HG03575 (cell line): ENCODE results near the gene RBM15B.

Experiments
- ATAC-seq: cut with Tn5 transposase; IDR thresholded peaks from one replicate; pipeline ENCODE4 v1.9.1; 2021; ENCODE audit not compliant: unreplicated experiment, insufficient number of reproducible peaks, low FRiP score; ENCODE audit errors: extremely low read depth

The RBM15B gene

GRCh38 chr3:51389423-51390183 lies 1.5 kb upstream of the RBM15B start:
- no peak for ATAC-seq

- peak; percentile 4 for ATAC-seq
These were observed 625 bp upstream of the RBM15B start for GRCh38 chr3:51390246-51391074.

- ATAC-seq: no peak
These were observed 675 bp downstream of the RBM15B start for GRCh38 chr3:51391566-51392354.

GRCh38 chr3:51392355-51393133 lies 1.5 kb downstream of the RBM15B start:
- ATAC-seq: no peak

- ATAC-seq: no peak
These were observed 2.0 kb downstream of the RBM15B start for GRCh38 chr3:51393134-51393495.

GRCh38 chr3:51393564-51393963 lies 2.5 kb downstream of the RBM15B start:
- ATAC-seq: no peak

- ATAC-seq: no peak
These were observed 3.5 kb downstream of the RBM15B start for GRCh38 chr3:51394541-51394940.

- ATAC-seq: no peak
These were observed 4.6 kb downstream of the RBM15B start for GRCh38 chr3:51395493-51396213.

- ATAC-seq: no peak
These were observed 5.3 kb downstream of the RBM15B start for GRCh38 chr3:51396401-51396800.

- no peak for ATAC-seq
These were observed 6.3 kb downstream of the RBM15B start for GRCh38 chr3:51397392-51397791.

GRCh38 chr3:51398595-51399310 lies 7.7 kb downstream of the RBM15B start:
- ATAC-seq: no peak

- ATAC-seq: no peak
These were observed 9.1 kb downstream of the RBM15B start for GRCh38 chr3:51400166-51400565.

- no peak for ATAC-seq
These were observed 10.7 kb downstream of the RBM15B start for GRCh38 chr3:51401735-51402134.

- ATAC-seq: no peak
These were observed 12.6 kb downstream of the RBM15B start for GRCh38 chr3:51403675-51404074.

GRCh38 chr3:51408021-51408420 lies 16.9 kb downstream of the RBM15B start:
- ATAC-seq: no peak

- no peak for ATAC-seq
These were observed 17.7 kb downstream of the RBM15B start for GRCh38 chr3:51408813-51409212.

GRCh38 chr3:51422211-51422610 lies 31.1 kb downstream of the RBM15B start:
- no peak for ATAC-seq

- no peak for ATAC-seq
These were observed 35.8 kb downstream of the RBM15B start for GRCh38 chr3:51426921-51427320.
